K562 (cell line): ENCODE data around the gene MTHFSD. TPM values are rescaled to one million over a fixed set of nuclear protein-coding genes. Genes with fewer than 3 reads are reported as not detected.

Source experiments
- HCFC1 ChIP-seq: IDR thresholded peaks from 2 replicates; pipeline ENCODE4 v1.6.1; 2012; ENCODE audit warnings: low read depth, low read length, improper control_type of control experiment
- ZNF133 ChIP-seq: fragments of 250-450 bp; sonication (Bioruptor Pico); IDR thresholded peaks from 2 replicates; pipeline ENCODE4 v1.4.0; 2020; ENCODE audit warnings: mild to moderate bottlenecking
- ZNF76 ChIP-seq: fragments of 250-450 bp; sonication (Bioruptor Pico); IDR thresholded peaks from 2 replicates; pipeline ENCODE4 v1.4.0; 2020; ENCODE audit warnings: mild to moderate bottlenecking, moderate library complexity, borderline replicate concordance
- polyA plus RNA-seq, 8 experiments: library from polyadenylated mRNA; depleted of rRNA in 4 of 8; stranded (reverse) in 5 of 8; unstranded in 3 of 8; fragments of >200 nt; fragmentation: Nextera tagmentation in 2 of 8; fragmentation: Illumina TruSeq in 1 of 8; extraction: Ambion mirVana in 2 of 8; extraction: Trizol in 1 of 8; gene quantifications; 2 replicates each; pipeline versions ENCODE4 v1.2.1 to v1.2.3, GENCODE V29; 2011 to 2014; ENCODE audit warnings: inconsistent platforms in 1 of 8, missing spikeins in 1 of 8
- total RNA-seq, 7 experiments: library from RNA; depleted of rRNA in 6 of 7; stranded (reverse); fragments of >200 nt in 6 of 7; fragmentation: Illumina TruSeq in 2 of 7; extraction: Trizol in 2 of 7; gene quantifications; 2 replicates each; pipeline versions ENCODE4 v1.2.1 to v1.2.3, GENCODE V29; 2011 to 2021; ENCODE audit warnings: low replicate concordance in 1 of 7
- TF ChIP-seq, protein P1 (sequence below): sonication (generic); formaldehyde crosslinking; IDR thresholded peaks from 2 replicates; pipeline ENCODE4 v1.8.0; 2022; ENCODE audit warnings: mild to moderate bottlenecking, low read depth, missing genetic modification reagents
- TF ChIP-seq, protein P2 (sequence below): IDR thresholded peaks from 3 replicates; pipeline ENCODE4 v1.6.1; 2011; ENCODE audit warnings: borderline replicate concordance, mild to moderate bottlenecking; ENCODE audit not compliant: insufficient read length, insufficient read depth
- TF ChIP-seq, protein P3 (sequence below): sonication (generic); formaldehyde crosslinking; IDR thresholded peaks from 2 replicates; pipeline ENCODE4 v1.4.0; 2020; ENCODE audit warnings: mild to moderate bottlenecking, missing genetic modification reagents

Gene MTHFSD
- total and polyA plus RNA-seq, 9 of the 15 experiments (the other 6 are each of a cell fraction or from before 2014, with no cell fraction given): 3.2 to 20.2 (median 12.0) TPM

DNA sequence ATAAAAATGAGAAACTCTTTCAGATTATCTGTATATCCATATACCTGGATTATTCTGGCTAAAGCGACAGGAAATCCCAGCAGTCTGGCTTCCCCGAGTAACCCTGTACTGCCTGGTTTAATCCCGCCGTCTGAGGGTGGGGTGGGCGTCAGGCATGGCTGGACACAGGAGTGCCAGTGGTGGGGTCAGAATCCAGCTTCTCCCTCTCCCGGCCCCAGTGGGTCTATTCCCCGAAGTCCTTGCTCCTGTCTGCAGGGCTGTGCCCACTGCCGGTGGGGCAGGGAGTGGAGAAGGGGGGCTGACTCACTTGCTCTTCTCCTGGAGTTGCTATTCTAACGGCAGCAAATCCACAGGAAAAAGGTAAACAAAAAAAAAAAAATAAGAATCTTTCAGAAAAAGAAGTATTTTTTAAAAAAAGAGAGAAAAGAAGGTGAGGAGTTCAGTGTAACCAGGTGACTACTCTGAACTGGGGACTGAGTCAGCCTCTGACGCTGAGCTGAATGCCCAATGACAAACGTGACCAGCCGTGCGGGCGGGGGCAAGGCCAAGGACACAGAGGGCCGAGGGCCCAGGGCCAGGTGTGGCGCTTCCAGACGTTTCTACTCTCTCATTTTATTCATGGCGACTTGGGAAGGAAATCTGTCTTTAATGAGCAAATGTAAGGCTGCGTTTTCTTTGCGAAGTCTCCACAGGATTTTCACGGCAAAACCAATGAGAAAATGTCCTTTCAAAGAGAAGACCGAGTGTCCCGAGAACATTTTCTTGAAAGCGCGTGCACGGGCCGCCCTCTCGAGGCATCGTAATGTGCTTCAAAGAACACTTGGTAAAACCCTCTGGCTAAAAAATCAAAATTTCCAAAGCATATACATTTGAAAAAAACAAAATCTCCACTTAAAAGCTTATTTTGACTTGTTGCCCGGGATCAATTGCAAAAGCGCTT, 24.5 kb downstream of the MTHFSD start (continued):
- TF ChIP-seq, protein P1, sequence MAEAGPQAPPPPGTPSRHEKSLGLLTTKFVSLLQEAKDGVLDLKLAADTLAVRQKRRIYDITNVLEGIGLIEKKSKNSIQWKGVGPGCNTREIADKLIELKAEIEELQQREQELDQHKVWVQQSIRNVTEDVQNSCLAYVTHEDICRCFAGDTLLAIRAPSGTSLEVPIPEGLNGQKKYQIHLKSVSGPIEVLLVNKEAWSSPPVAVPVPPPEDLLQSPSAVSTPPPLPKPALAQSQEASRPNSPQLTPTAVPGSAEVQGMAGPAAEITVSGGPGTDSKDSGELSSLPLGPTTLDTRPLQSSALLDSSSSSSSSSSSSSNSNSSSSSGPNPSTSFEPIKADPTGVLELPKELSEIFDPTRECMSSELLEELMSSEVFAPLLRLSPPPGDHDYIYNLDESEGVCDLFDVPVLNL (CRISPR knock-in tag): no peak
- no peak for TF ChIP-seq ZNF133 (CRISPR knock-in tag)
- TF ChIP-seq, protein P2, sequence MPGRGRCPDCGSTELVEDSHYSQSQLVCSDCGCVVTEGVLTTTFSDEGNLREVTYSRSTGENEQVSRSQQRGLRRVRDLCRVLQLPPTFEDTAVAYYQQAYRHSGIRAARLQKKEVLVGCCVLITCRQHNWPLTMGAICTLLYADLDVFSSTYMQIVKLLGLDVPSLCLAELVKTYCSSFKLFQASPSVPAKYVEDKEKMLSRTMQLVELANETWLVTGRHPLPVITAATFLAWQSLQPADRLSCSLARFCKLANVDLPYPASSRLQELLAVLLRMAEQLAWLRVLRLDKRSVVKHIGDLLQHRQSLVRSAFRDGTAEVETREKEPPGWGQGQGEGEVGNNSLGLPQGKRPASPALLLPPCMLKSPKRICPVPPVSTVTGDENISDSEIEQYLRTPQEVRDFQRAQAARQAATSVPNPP: no peak
- TF ChIP-seq ZNF76 (CRISPR knock-in tag): no peak
- TF ChIP-seq, protein P3, sequence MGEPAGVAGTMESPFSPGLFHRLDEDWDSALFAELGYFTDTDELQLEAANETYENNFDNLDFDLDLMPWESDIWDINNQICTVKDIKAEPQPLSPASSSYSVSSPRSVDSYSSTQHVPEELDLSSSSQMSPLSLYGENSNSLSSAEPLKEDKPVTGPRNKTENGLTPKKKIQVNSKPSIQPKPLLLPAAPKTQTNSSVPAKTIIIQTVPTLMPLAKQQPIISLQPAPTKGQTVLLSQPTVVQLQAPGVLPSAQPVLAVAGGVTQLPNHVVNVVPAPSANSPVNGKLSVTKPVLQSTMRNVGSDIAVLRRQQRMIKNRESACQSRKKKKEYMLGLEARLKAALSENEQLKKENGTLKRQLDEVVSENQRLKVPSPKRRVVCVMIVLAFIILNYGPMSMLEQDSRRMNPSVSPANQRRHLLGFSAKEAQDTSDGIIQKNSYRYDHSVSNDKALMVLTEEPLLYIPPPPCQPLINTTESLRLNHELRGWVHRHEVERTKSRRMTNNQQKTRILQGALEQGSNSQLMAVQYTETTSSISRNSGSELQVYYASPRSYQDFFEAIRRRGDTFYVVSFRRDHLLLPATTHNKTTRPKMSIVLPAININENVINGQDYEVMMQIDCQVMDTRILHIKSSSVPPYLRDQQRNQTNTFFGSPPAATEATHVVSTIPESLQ (CRISPR knock-in tag): no peak
- no peak for TF ChIP-seq HCFC1
